Putamen (tissue), 1 donor: ENCODE results near the gene CYBC1.
"Not testable (repeated sequence)": the region's sequence is repeated elsewhere in the genome, so short reads cannot be mapped to it uniquely, and the experiment has no call there.

Source experiments
- DNase-seq: peaks from one replicate; pipeline ENCODE4 v3.0.0-alpha.2; 2016; ENCODE audit warnings: low spot score

Gene CYBC1

DNA sequence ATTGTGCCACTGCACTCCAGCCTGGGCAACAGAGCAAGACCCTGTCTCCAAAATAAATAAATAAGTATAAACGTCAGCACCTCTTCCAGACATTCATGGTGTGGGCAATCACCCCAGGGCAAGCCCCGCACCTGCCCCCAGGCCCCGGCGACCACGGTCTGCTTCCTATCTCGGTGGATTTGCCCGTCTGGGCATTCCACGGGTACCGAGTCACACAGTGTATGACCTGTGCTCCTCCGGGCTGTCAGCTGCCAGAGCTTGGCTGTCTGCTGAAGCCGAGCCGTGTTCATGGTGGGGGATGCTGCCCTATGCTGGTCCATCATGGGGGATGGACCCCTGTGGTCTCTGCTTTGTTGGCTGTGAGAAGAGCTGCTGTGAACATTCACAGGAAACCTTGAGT is 15.4 kb downstream of the CYBC1 start:
- DNase-seq: no peak

DNA sequence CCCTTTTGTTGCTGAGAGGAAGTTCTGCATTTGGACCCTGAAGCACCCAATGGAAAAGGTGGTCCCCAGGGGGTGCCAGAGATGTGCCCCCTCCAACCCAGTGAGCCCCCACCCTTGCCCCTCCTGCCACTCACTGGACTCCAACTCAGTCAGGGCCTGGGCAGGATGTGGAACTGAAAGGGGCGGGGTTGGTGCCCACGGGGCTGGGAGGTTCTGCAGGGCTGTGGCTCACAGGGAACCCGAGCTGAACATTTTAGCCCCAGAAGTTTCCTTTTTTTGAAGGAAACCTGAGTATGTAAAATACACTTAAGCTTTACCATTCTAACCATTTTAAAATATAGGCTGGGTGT is 16.4 kb downstream of the CYBC1 start:
- DNase-seq: no peak

- DNase-seq: no peak
These were observed 16.9 kb downstream of the CYBC1 start for GRCh38 chr17:82433560-82434215.

GRCh38 chr17:82432017-82432416 is 18.5 kb downstream of the CYBC1 start:
- no peak for DNase-seq

DNA sequence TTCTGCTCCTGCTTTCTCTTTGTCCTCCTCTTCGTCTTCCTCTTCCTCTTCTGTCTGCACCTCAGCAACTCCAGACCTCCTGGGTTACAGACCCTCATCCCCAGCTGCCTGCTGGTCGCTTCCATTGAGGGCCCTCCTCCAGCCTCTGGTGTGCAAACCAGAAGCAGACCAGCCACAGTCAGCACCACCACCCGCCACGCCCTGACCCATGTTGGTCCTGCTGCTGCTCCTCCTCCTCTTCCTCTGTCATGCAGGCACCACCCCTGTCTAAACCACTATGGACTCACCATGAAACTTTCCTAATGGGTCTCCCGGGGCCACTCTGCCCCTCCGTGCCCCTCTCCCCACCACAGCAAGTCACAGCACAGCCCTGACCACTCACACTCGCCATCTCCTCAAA is 20.7 kb downstream of the CYBC1 start:
- DNase-seq: no peak

DNA sequence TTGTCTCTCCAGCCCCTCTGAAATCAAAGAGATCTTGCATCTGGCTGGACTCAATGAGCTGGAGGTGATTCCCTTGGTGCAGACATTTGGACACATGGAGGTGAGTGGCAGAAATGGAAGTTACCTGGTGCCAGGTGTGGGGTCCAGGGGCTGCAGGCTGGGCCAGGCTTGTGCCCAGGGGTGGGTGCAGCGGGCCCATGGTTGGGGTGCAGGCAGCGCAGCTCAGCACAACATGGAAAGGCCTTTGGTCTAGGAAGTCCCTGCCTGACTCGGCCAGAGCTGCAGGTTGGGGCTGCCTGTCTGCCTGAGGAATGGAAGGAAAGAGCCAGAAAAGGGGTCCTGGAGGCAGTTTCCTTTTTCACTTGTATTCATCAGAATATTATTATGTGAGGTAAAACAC is 22.0 kb downstream of the CYBC1 start:
- DNase-seq: no peak

GRCh38 chr17:82424863-82425159 is 25.7 kb downstream of the CYBC1 start:
- no peak for DNase-seq

GRCh38 chr17:82424001-82424862 is 26.3 kb downstream of the CYBC1 start:
- no peak for DNase-seq

DNA sequence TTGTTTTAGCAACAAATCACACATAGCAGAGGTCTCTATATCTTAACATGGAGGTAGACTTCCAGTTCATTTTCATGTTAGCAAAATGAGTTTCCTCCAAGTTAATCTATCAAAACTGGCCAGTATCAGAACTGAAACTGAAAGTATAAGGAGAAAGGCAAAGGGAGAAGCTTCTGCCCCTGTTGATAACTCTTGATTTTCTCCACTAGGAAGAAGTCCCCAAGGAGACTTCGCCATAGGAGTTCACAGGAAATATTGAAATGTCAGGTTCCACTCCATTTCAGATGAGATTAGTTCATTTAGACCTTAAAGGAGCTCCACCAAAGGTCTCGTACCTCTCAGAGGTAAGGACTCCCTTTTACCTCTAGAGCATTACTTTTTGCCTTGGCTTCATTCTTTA is 31.0 kb downstream of the CYBC1 start:
- no peak for DNase-seq

GRCh38 chr17:82418001-82418986 is 32.3 kb downstream of the CYBC1 start, which contains the start of the genes HEXD and OGFOD3:
Gene HEXD, plus strand, starts transcription at chr17:82418347. Its CDS starts 1,453 bp downstream, at chr17:82419800.
Gene OGFOD3, minus strand, starts transcription at chr17:82418586. Its CDS starts 101 bp downstream, at chr17:82418485.
- peak; percentile 84 for DNase-seq

DNA sequence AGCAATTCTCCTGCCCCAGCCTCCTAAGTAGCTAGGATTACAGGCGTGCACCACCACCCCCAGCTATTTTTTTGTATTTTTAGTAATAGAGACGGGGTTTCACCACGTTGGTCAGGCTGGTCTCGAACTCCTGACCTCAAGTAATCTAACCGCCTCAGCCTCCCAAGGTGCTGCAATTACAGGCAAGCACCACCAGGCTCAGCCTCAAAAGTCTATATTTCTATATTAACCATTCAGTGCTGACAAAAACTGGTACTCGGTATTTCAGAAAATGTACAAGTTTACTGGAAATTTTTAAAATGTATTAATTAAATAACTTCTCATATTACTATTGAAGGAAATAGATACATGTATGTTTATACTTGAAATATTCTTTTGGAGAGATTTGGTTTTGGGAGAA is 33.8 kb downstream of the CYBC1 start:
- no peak for DNase-seq

DNA sequence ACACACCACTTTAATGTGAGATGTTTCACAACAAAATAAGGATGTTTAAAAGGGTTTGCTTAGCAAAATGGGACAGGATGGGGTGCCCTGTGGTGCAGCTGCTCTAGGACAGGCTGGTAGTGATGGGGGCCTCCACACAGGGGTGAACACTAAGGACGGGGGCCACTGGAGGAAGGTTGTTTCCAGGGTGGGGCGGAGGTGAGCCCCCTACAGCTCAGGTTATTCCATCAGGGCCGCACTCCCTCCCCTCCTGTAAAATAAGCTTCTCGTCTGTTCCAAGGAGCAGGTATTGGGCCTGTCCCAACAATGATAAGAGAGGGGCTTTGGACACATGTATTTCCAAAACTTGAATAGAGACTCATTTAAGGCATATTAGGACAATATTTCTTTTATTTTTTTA is 34.3 kb downstream of the CYBC1 start:
- DNase-seq: no peak

DNA sequence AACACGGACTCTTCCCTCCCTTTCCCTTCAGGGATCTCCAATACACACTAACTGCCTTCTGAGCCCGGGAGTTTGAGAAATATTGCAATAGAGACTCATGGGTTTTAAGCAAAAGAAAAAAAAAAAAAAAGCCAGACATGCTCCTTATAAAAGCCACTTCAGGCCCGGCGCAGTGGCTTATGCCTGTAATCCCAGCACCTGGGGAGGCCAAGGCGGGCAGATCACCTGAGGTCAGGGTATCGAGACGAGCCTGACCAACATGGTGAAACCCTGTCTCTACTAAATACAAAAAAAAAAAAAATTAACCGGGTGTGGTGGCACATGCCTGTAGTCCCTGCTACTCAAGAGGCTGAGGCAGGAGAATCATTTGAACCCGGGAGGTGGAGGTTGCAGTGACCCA is 34.8 kb downstream of the CYBC1 start:
- no peak for DNase-seq

GRCh38 chr17:82415336-82415735 is 35.2 kb downstream of the CYBC1 start:
- DNase-seq: no peak

- DNase-seq: peak; percentile 47
These were observed 35.8 kb downstream of the CYBC1 start for GRCh38 chr17:82414548-82415281.

DNA sequence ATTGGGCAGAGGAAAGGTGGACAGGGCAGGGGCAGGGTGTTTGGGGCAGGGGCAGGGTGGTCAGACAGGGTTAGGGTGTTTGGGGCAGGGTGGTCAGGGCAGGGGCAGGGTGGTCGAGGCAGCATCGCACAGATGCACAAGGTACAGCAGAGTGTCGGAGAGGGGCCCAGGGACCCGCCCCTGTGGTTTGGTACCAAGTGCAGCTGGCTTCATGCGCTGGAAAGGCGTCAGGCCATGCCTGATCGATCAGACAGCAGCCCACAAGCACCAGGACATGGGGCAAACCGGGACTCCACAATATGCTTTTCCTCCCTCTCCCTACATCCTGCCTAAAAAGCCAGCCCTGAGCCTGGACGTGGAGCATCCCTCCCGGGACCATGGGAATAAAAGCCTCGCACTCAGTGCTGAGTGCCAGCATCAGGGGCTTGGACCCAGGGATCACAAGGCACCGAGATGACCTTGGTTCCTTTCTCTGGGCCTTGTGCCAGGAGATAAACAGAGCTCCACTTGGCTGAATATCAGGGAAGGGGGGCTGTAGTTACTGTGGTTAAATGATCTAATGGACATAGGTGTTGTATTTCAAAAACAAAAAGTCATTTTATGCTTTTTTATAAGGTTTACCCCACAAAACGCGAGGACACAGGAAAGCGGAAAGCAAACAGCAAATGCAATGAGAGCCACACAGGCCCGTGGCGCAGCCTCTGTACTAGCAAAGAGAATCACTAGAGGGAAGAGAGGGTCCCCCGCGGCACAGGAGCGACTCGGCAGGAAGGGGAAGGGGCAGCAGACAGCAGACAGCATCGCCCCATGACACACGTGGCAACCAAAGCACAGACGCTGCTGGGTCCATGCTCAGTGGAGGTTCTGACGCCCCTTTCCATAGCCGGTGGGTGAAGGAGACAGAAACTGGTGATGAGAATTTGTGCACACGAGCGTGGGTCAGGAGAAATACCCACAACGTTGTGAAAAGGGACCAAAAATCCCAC is 37.7 kb downstream of the CYBC1 start:
- DNase-seq: no peak

DNA sequence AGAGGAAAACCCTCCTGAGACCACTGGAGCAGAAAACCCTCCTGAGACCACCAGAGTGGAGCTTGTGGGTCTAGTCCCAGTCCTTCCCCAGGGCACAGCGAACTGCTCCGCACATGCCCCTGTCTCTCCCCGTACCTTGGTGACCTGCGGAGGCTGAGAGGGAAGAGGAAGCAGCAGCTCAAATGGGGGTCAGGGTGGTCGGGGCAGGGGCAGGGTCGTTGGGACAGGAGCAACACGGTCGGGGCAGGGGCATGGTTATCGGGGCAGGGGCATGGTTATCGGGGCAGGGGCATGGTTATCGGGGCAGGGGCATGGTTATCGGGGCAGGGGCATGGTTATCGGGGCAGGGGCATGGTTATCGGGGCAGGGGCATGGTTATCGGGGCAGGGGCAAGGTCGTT is 38.5 kb downstream of the CYBC1 start:
- not testable (repeated sequence) for DNase-seq

GRCh38 chr17:82411396-82412053 is 39.0 kb downstream of the CYBC1 start:
- no peak for DNase-seq

DNA sequence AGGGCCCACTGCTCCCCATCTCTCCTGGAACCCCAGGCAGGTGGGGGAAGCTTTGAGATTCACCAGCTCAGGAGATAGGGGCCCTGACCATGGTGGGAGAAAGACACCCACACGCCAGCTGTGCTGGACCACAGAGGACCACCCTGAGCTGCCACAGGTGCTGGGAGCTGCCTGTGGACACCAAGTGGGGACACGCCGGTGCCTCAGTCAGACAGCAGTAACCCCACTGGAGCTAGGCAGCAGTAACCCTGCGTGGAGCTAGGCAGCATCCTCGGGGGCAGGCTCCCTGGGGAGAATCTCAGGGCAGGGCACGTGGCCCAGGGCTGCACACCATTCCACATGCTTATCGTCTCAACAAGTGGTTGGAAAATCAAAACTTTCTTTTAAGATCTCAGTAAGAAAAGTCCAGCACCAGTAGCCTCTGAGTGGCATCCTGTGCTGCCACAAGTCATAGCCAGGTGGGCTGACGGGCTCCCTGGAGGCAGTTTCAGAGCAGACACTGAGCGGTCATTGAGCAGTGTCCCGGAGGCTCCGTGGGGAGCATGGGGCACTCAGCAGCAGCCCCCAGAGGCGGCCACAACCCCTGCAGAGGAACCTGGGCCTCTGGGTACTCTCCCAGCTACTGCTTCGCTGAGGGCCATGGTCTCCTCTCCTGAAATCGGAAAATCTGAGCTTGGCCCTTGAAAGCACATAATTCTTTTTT is 40.4 kb downstream of the CYBC1 start:
- DNase-seq: no peak
